ENCODE measurements around the gene ANXA8. TPM values are rescaled to one million over a fixed set of nuclear protein-coding genes. Genes with fewer than 3 reads are reported as not detected.

The ANXA8 gene
- total RNA-seq, 1 donor, result under 0.01 TPM

Small RNAs within 50 kb of the gene (small RNA-seq; reads per million reads assigned to genes)
- not detected for gene AL591684.3
- gene RNA5SP312, result not detected

Other genes starting within 250 kb of the ANXA8 start
- gene GDF10, start 183.9 kb downstream of the ANXA8 start, total RNA-seq, result 1.1 TPM
- gene GDF2, start 161.7 kb downstream of the ANXA8 start, total RNA-seq, result not detected
- not detected for gene RBP3, start 135.8 kb downstream of the ANXA8 start, total RNA-seq
- 0.27 TPM for gene ZNF488, start 99.8 kb downstream of the ANXA8 start, total RNA-seq
- gene FAM25G, start 7.6 kb upstream of the ANXA8 start, total RNA-seq, result not detected
- gene AGAP9, start 39.5 kb upstream of the ANXA8 start, total RNA-seq, result 9.2 TPM

Data from hematopoietic multipotent progenitor cell (in vitro differentiated cells).